ENCODE measurements around the gene KIRREL3. TPM values are rescaled to one million over a fixed set of nuclear protein-coding genes. Genes with fewer than 3 reads are reported as not detected.

KIRREL3 gene
- total and polyA plus RNA-seq, 9 of the 15 experiments (the other 6 are each of a cell fraction or from before 2014, with no cell fraction given), result 0.04 to 0.10 TPM; not detected in 7

DNA sequence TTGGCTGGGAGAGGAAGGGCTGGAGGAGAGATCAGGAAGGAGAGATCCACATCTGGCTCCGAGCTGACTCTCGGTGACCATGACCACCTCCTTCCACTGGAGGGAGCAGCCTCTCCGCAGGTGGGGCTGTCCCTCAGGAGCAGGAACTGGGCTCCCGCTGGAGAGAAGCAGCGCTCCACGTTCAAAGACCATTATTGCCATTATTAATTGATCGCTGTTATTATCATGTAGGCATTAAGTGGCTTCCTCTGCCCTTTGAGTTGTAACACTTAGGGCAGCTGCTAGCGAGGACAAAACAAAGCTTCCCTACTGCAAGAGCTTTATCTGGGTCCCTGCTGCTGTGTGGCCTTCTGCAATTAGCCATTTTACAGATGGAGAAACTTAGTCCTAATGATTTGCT lies 393.2 kb downstream of the KIRREL3 start:
- Histone ChIP-seq H3K4me1 (replicated peaks in 1 of 2; ENCODE audit: control insufficient read depth in 2 of 2, insufficient read depth in 2 of 2, low read length in 2 of 2) (no peaks in the 10 kb centered on the region), H3K27me3 (ENCODE audit: control insufficient read depth in 2 of 2, insufficient read depth in 2 of 2, low read length in 2 of 2) (peaks cover 9 to 31% of the 10 kb centered on the region in 2 experiments), H3K79me2 (ENCODE audit: control insufficient read depth, insufficient read depth, low read length) (no peaks in the 10 kb centered on the region), H3K36me3 (ENCODE audit: control insufficient read depth, insufficient read depth, low read length) (no peaks in the 10 kb centered on the region), H3K9me3 (replicated peaks; ENCODE audit: control insufficient read depth, insufficient read depth, low read depth, low read length) (no peaks in the 10 kb centered on the region), H3K9me1 (ENCODE audit: control insufficient read depth, insufficient read depth, low read length) (no peaks in the 10 kb centered on the region), H3K4me3 (no peak overlapping the region), H3K27ac (ENCODE audit: extremely low read depth, low read depth, low read length) (no peak overlapping the region), H2AFZ (ENCODE audit: low read depth, low read length) (no peak overlapping the region), H3K4me2 (ENCODE audit: insufficient read depth, low read length) (no peak overlapping the region), H4K20me1 (replicated peaks; ENCODE audit: control insufficient read depth, insufficient read depth, low read length) (0 out of 2 replicates have a peak, but pooled peaks cover 10% of the 10 kb centered on the region), H3K9ac (ENCODE audit: insufficient read depth in 1 of 2, low read depth in 2 of 2, low read length in 2 of 2) (no peak overlapping the region)
- 0% methylated on average over 8 of the region's 8 CpGs for WGBS (ENCODE audit: insufficient coverage, low coverage, missing lambda C conversion rate)
- in situ Hi-C loops (cut with MboI) (no loop called here), intact Hi-C loops (cut with micrococcal nuclease) (loop anchor here (1.0 to 10.0 kb wide), 2 partner anchors 163 to 383 kb away; no protein-coding TSS in a partner anchor)
- DNase-seq (ENCODE audit: extremely low read depth in 1 of 4, low spot score in 3 of 4) (peak; percentile 56 to 79 (median 74)), FAIRE-seq (peak; percentile 75), ATAC-seq (peak; percentile 98)
- CTCF ChIA-PET (ENCODE audit: low intra/inter-chr PET ratio), result interaction anchor here (0.7 to 1.7 kb wide), 2 partner anchors 103 to 383 kb away, joined by 3 to 6 read pairs; no protein-coding TSS in a partner anchor
- POLR2A ChIA-PET, result interaction anchor here (0.6 to 1.2 kb wide), 3 partner anchors 13 to 383 kb away, joined by 3 to 5 read pairs (median 4); no protein-coding TSS in a partner anchor
- no TSS peak for BruUV-seq (replicated peaks)
- TF ChIP-seq, protein P1, sequence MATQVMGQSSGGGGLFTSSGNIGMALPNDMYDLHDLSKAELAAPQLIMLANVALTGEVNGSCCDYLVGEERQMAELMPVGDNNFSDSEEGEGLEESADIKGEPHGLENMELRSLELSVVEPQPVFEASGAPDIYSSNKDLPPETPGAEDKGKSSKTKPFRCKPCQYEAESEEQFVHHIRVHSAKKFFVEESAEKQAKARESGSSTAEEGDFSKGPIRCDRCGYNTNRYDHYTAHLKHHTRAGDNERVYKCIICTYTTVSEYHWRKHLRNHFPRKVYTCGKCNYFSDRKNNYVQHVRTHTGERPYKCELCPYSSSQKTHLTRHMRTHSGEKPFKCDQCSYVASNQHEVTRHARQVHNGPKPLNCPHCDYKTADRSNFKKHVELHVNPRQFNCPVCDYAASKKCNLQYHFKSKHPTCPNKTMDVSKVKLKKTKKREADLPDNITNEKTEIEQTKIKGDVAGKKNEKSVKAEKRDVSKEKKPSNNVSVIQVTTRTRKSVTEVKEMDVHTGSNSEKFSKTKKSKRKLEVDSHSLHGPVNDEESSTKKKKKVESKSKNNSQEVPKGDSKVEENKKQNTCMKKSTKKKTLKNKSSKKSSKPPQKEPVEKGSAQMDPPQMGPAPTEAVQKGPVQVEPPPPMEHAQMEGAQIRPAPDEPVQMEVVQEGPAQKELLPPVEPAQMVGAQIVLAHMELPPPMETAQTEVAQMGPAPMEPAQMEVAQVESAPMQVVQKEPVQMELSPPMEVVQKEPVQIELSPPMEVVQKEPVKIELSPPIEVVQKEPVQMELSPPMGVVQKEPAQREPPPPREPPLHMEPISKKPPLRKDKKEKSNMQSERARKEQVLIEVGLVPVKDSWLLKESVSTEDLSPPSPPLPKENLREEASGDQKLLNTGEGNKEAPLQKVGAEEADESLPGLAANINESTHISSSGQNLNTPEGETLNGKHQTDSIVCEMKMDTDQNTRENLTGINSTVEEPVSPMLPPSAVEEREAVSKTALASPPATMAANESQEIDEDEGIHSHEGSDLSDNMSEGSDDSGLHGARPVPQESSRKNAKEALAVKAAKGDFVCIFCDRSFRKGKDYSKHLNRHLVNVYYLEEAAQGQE (IDR thresholded peaks at IDR 0.05; ENCODE audit: borderline replicate concordance), result peak; percentile 57
- TF ChIP-seq, protein P1 (CRISPR knock-in tag; IDR thresholded peaks at IDR 0.05; ENCODE audit: low read depth), result no peak
- no peak for TF ChIP-seq ZFPM2 (CRISPR knock-in tag; IDR thresholded peaks at IDR 0.05)
- no peak for TF ChIP-seq TEAD4 (IDR thresholded peaks at IDR 0.05; ENCODE audit: low read length)
- no peak for TF ChIP-seq TEAD4 (CRISPR knock-in tag; IDR thresholded peaks at IDR 0.05; ENCODE audit: borderline replicate concordance)
- TF ChIP-seq SMC3 (conservative IDR thresholded peaks at IDR 0.05; ENCODE audit: insufficient read depth, low read depth, low read length), result peak; percentile 48
- TF ChIP-seq DNMT1 (IDR thresholded peaks at IDR 0.05), result no peak
- TF ChIP-seq RAD21 (CRISPR knock-in tag; conservative IDR thresholded peaks at IDR 0.05 in 1 of 2, IDR thresholded peaks at IDR 0.05 in 1 of 2), result peak; percentile 50 to 84
- TF ChIP-seq STAG1 (CRISPR knock-in tag; IDR thresholded peaks at IDR 0.05; ENCODE audit: borderline replicate concordance), result peak; percentile 24; the same call in 1 of the 2 replicates
- TF ChIP-seq, protein P2, sequence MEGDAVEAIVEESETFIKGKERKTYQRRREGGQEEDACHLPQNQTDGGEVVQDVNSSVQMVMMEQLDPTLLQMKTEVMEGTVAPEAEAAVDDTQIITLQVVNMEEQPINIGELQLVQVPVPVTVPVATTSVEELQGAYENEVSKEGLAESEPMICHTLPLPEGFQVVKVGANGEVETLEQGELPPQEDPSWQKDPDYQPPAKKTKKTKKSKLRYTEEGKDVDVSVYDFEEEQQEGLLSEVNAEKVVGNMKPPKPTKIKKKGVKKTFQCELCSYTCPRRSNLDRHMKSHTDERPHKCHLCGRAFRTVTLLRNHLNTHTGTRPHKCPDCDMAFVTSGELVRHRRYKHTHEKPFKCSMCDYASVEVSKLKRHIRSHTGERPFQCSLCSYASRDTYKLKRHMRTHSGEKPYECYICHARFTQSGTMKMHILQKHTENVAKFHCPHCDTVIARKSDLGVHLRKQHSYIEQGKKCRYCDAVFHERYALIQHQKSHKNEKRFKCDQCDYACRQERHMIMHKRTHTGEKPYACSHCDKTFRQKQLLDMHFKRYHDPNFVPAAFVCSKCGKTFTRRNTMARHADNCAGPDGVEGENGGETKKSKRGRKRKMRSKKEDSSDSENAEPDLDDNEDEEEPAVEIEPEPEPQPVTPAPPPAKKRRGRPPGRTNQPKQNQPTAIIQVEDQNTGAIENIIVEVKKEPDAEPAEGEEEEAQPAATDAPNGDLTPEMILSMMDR (IDR thresholded peaks at IDR 0.05 in 2 of 3, conservative IDR thresholded peaks at IDR 0.05 in 1 of 3; ENCODE audit: insufficient read depth in 2 of 3, low read depth in 1 of 3, low read length in 3 of 3), result peak; percentile 78 to 83 (median 80)
- TF ChIP-seq MAZ (CRISPR knock-in tag; conservative IDR thresholded peaks at IDR 0.05 in 1 of 2, IDR thresholded peaks at IDR 0.05 in 1 of 2), result peak in 1 of 2 experiments; percentile 50; a peak in 1 of 4 replicates

All from K562 (cell line).